Measurements from ENCODE around the gene TMEM74B. TPM values are rescaled to one million over a fixed set of nuclear protein-coding genes. Genes with fewer than 3 reads are reported as not detected.
"Not testable (repeated sequence)": the region's sequence is repeated elsewhere in the genome, so short reads cannot be mapped to it uniquely, and the experiment has no call there.

The TMEM74B gene
- 1.6 and 1.9 TPM in 2 replicates for total RNA-seq

- intact Hi-C loops (cut with micrococcal nuclease): loop anchor here (2.0 to 5.0 kb wide), 2 partner anchors 66 to 367 kb away; partner anchors contain the start of gene PSMF1
- peak; percentile 61 for DNase-seq
- H3K27me3 Mint-ChIP-seq: peaks cover 36% of the 10 kb centered on the region
- H3K27ac Mint-ChIP-seq: no peak within 1 kb of the TSS
- no peaks in the 10 kb centered on the region for H3K9me3 Mint-ChIP-seq
- H3K4me1 Mint-ChIP-seq: peaks cover 10% of the 10 kb centered on the region
- H3K36me3 Mint-ChIP-seq (ENCODE audit: low read depth): no peaks in the 10 kb centered on the region
- H3K4me3 Mint-ChIP-seq: peak within 1 kb of the TSS; percentile 78
Observed at GRCh38 chr20:1184638-1185315, at the start of gene TMEM74B. TSS of gene TMEM74B (minus strand) at chr20:1184981. CDS start at chr20:1183801, 1,180 bp downstream.

- no peaks in the 10 kb centered on the region for H3K9me3 Mint-ChIP-seq
- H3K4me3 Mint-ChIP-seq: no peak overlapping the region
- H3K4me1 Mint-ChIP-seq: peaks cover 7% of the 10 kb centered on the region
- peaks cover 26% of the 10 kb centered on the region for H3K27me3 Mint-ChIP-seq
- DNase-seq: no peak
- no peak overlapping the region for H3K27ac Mint-ChIP-seq
- H3K36me3 Mint-ChIP-seq (ENCODE audit: low read depth): no peaks in the 10 kb centered on the region
- intact Hi-C loops (cut with micrococcal nuclease): no loop called here
Observed at GRCh38 chr20:1232286-1233111, 47.7 kb upstream of the TMEM74B start.

GRCh38 chr20:1229541-1229940, 44.8 kb upstream of the TMEM74B start:
- intact Hi-C loops (cut with micrococcal nuclease): loop anchor here (5.0 to 10.0 kb wide), 6 partner anchors 73 to 238 kb away; partner anchors contain the start of genes FKBP1A, NSFL1C, PSMF1 and SDCBP2
- Mint-ChIP-seq H3K27me3 (peaks cover 36% of the 10 kb centered on the region), H3K9me3 (no peaks in the 10 kb centered on the region), H3K4me3 (no peak overlapping the region), H3K27ac (no peak overlapping the region), H3K4me1 (peaks cover 17% of the 10 kb centered on the region), H3K36me3 (ENCODE audit: low read depth) (no peaks in the 10 kb centered on the region)
- no peak for DNase-seq

- peaks cover 50% of the 10 kb centered on the region for H3K27me3 Mint-ChIP-seq
- peak within 1 kb of the TSS; percentile 86 for H3K4me3 Mint-ChIP-seq
- DNase-seq: peak; percentile 88
- no peaks in the 10 kb centered on the region for H3K36me3 Mint-ChIP-seq (ENCODE audit: low read depth)
- peak within 1 kb of the TSS; percentile 11 for H3K27ac Mint-ChIP-seq
- intact Hi-C loops (cut with micrococcal nuclease): loop anchor here (2.0 to 10.0 kb wide), 7 partner anchors 41 to 241 kb away; partner anchors contain the start of genes FKBP1A, NSFL1C, PSMF1 and SDCBP2
- H3K9me3 Mint-ChIP-seq: no peaks in the 10 kb centered on the region
- H3K4me1 Mint-ChIP-seq: peaks cover 16% of the 10 kb centered on the region
Observed at GRCh38 chr20:1225783-1226654, 41.2 kb upstream of the TMEM74B start, which contains the start of gene RAD21L1. TSS of gene RAD21L1 (plus strand) at chr20:1226044. CDS start at chr20:1228454, 2,410 bp downstream.

GRCh38 chr20:1225263-1225782, 40.5 kb upstream of the TMEM74B start:
- peak overlapping the region; percentile 83 for H3K4me3 Mint-ChIP-seq
- H3K4me1 Mint-ChIP-seq: peaks cover 16% of the 10 kb centered on the region
- H3K27me3 Mint-ChIP-seq: peaks cover 53% of the 10 kb centered on the region
- no peaks in the 10 kb centered on the region for H3K36me3 Mint-ChIP-seq (ENCODE audit: low read depth)
- intact Hi-C loops (cut with micrococcal nuclease): loop anchor here (5.0 to 10.0 kb wide), 6 partner anchors 77 to 242 kb away; partner anchors contain the start of genes FKBP1A, NSFL1C, PSMF1 and SDCBP2
- no peak overlapping the region for H3K27ac Mint-ChIP-seq
- no peaks in the 10 kb centered on the region for H3K9me3 Mint-ChIP-seq
- DNase-seq: peak; percentile 86

- Mint-ChIP-seq H3K27me3 (peaks cover 53% of the 10 kb centered on the region), H3K27ac (no peak overlapping the region), H3K4me1 (peaks cover 16% of the 10 kb centered on the region), H3K4me3 (peak overlapping the region; percentile 27), H3K9me3 (no peaks in the 10 kb centered on the region), H3K36me3 (ENCODE audit: low read depth) (peaks cover 1% of the 10 kb centered on the region)
- DNase-seq: peak; percentile 58
- intact Hi-C loops (cut with micrococcal nuclease): loop anchor here (10.0 kb wide), 1 partner anchor 100 kb away; the partner anchor contains the start of gene SDCBP2
Observed at GRCh38 chr20:1224205-1224890, 39.6 kb upstream of the TMEM74B start.

- DNase-seq; H3K36me3 Mint-ChIP-seq (ENCODE audit: low read depth); H3K9me3 Mint-ChIP-seq; H3K4me3 Mint-ChIP-seq; H3K27ac Mint-ChIP-seq: not testable (repeated sequence)
- H3K27me3 Mint-ChIP-seq: peaks cover 56% of the 10 kb centered on the region
- intact Hi-C loops (cut with micrococcal nuclease): loop anchor here (10.0 kb wide), 1 partner anchor 102 kb away; the partner anchor contains the start of gene SDCBP2
- H3K4me1 Mint-ChIP-seq: peaks cover 16% of the 10 kb centered on the region
Observed at GRCh38 chr20:1222750-1223149, 38.0 kb upstream of the TMEM74B start.

- H3K36me3 Mint-ChIP-seq (ENCODE audit: low read depth); H3K9me3 Mint-ChIP-seq; DNase-seq; H3K27ac Mint-ChIP-seq: not testable (repeated sequence)
- intact Hi-C loops (cut with micrococcal nuclease): loop anchor here (5.0 to 10.0 kb wide), 2 partner anchors 242 to 384 kb away; partner anchors contain the start of gene FAM110A
- Mint-ChIP-seq H3K4me1 (peaks cover 31% of the 10 kb centered on the region), H3K27me3 (peaks cover 33% of the 10 kb centered on the region), H3K4me3 (peak overlapping the region; percentile 35)
Observed at GRCh38 chr20:1216527-1217427, 32.0 kb upstream of the TMEM74B start.

GRCh38 chr20:1215386-1216170, 30.8 kb upstream of the TMEM74B start:
- H3K36me3 Mint-ChIP-seq (ENCODE audit: low read depth): peaks cover 1% of the 10 kb centered on the region
- peak overlapping the region; percentile 67 for H3K4me3 Mint-ChIP-seq
- H3K4me1 Mint-ChIP-seq: peaks cover 31% of the 10 kb centered on the region
- peak; percentile 78 for DNase-seq
- H3K9me3 Mint-ChIP-seq: no peaks in the 10 kb centered on the region
- peaks cover 28% of the 10 kb centered on the region for H3K27me3 Mint-ChIP-seq
- H3K27ac Mint-ChIP-seq: peak overlapping the region; percentile 90
- intact Hi-C loops (cut with micrococcal nuclease): loop anchor here (2.0 to 10.0 kb wide), 3 partner anchors 107 to 383 kb away; partner anchors contain the start of gene FAM110A

GRCh38 chr20:1214838-1215261, 30.1 kb upstream of the TMEM74B start:
- intact Hi-C loops (cut with micrococcal nuclease): loop anchor here (2.0 to 10.0 kb wide), 4 partner anchors 106 to 398 kb away; partner anchors contain the start of gene FAM110A
- Mint-ChIP-seq H3K36me3 (ENCODE audit: low read depth) (peaks cover 1% of the 10 kb centered on the region), H3K27ac (peak overlapping the region; percentile 90), H3K9me3 (no peaks in the 10 kb centered on the region), H3K27me3 (peaks cover 26% of the 10 kb centered on the region), H3K4me3 (no peak overlapping the region), H3K4me1 (peaks cover 31% of the 10 kb centered on the region)
- no peak for DNase-seq

All from activated CD4-positive, alpha-beta T cell treated with anti-CD3 and anti-CD28 coated beads, Interleukin-2, amount 10 ng/mL, durations not matched to agents 24 days and 14 days (primary cell).